NCI-H2196 (cell line): ENCODE results near the gene LIG1.
"Not testable (repeated sequence)": the region's sequence is repeated elsewhere in the genome, so short reads cannot be mapped to it uniquely, and the experiment has no call there.

Experiments
- DNase-seq: peaks from one replicate; lab custom pipeline; 2025; ENCODE audit not compliant: unreplicated experiment; lab: John Stamatoyannopoulos, UW

The LIG1 gene

DNA sequence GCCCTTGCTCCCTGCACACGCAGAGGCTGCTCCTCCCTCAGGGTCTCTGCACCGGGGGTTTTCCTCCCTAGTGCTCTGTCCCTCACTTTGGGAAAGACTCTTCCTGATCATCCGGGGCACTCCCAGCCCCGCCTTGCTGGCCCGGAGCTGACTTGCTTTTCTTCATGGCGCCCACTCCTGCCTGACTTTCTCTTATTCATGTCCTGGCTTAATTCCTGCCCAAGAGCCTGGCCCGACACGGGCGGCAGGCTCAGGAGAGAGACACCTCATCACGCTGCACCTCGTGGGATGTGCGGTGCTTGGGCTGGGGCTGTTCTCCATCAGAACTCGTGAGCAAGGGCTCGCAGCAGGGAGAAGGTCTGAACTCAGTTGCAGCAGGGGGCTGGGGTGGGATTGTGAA lies 47.7 kb downstream of the LIG1 start:
- no peak for DNase-seq

DNA sequence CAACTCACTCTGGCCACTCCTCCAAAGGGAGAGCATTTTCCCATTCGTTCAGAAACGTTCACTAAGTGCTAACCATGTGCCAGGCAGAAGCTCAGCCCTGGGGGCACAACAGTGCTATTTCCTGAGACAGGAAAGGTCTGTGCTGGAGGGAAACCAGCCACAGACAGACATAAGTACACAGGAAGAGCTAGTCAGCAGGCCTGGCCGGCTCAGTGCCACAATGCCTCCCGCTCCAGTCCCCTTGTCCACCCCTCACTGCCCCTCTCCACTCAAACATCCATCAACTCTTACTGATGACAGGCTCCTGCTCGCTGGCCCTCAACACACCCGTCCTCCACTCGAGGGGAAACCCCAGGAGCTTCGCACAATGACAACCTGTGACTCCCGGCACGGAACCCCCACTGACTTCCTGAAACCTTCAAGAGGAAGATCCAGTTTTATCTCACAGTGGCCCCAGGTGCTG lies 48.2 kb downstream of the LIG1 start:
- DNase-seq = no peak

DNA sequence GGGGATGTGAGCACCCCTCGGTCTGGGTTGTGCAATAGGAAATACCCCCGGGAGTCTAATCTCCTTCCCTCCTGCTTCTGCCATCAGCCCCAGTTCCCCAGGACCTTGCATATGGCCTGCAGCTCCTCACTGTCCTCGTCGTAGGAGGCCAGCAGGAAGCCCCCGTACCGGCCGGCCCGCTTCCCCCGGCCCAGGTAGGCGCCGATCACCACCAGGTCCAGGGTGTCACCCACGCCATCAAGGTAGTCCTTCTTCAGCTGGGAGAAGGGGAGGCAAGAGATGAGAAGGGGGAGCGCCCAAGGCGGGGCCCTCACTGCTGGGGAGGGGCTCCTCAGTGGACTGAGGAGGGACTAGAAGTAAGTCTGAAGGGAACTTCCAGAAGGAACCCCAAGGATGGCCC lies 49.1 kb downstream of the LIG1 start:
- no peak for DNase-seq

DNA sequence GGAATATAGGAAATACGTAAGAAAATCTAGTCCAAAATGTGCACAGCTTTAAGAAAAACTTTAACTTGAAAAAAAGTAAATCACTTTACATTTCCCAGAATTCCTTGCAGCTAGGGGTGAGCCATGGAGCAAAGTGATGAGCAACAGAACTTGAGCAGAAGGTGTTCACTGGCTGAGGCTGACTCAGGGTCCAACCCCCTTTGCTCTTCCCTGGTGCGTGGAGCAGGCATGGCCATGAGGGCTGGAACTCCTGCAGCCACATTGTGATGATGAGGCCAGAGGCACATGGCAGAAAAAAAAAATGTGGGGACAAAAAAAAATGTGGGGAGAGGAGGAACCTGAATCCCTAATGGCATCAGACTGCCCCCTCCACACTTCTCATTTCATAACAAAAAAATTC lies 49.6 kb downstream of the LIG1 start:
- DNase-seq = no peak

DNA sequence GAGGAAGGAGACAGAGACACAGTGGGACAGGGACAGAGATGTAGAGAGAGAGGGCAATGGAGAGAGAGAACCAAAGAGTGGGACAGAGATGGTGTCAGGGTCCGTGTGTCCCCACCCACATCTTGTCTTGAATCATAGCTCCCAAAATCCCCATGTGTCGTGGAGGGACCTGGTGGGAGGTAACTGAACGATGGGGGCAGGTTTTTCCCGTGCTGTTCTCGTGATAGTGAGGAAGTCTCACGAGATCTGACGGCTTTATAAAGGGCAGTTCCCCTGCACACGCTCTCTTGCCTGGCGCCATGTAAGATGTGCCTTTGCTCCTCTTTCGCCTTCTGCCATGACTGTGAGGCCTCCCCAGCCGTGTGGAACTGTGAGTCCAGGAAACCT lies 52.0 kb downstream of the LIG1 start:
- no peak for DNase-seq

DNA sequence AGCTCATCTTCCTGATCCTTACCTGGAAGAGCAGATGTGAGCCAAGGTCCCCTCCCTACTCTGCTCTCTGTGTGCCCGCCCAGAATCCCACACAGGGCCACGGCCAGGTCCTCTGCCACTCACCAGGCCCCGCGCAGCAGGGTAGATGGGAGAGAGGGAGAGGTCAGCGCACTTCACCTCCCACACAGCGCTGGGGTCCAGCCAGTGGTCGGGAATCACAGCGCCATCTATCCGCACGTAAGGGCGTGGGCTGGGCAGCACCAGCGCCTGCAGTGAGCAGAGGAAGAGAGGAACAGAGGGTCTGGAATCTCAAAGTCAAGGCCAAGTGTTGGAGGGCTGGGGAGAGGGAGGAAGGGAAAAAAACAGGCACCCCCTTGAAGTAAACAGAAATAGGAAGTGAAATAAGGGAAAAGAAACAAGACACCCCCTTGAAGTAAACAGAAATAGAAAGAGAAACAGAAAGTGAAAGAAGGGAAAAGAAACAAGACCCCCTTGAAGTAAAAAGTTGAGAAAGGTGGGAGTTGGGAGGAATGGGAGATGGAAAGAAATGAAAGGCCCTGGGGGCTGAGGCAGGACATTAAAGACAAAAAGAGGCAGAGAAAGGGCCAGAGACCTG lies 52.5 kb downstream of the LIG1 start:
- no peak for DNase-seq

DNA sequence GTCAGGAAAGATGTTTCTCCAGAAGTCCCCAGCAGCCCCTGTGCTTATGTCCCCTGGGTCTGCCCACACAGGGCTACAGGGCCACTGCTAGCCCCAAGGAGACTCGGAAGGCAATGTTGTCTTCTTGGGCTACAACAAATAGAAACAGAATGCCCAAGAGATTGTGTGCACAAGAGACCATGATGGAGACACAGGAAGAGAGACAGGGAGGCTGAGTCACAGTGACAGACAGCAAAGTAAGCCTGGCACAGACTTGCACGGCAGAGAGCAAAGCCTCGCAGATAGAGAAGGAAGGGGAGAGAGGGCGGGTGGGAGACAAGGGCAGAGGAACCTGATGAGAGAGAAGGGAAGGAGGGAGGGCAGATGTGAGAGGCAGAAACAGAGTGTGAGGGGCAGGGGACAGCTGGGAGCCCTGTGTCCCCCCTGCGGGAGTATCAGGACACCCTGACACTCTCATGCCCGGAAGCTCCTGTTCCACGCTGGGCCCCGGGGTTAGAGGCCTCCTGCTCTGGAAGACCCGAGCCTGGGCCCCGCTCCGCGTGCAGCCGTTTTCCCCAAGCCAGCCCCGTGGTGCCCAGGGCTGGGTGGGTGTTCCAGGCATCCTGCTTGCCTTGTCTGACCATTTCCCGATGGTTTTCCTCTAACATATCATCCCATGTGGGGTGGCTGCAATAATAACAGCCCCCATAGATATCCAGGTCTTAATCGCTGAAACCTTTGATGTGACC lies 56.8 kb downstream of the LIG1 start:
- no peak for DNase-seq

DNA sequence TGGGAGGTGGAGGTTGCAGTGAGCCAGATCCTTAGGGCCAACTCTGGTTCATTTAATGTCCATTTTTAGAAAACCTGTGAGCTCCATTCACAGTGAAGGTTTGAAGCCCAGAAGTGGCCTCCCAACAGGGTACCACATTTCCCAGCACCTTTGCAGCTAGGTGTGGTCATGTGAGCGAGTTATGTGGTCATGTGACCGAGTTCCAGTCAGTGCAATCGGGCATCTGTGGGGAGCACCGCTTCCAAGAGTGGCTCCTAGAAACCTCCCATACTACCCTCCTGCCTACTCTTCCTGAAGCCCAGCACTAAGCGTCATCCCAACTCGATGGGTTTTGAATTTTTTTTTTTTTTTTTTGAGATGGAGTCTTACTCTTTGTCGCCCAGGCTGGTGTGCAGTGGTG lies 58.9 kb downstream of the LIG1 start:
- DNase-seq = no peak

DNA sequence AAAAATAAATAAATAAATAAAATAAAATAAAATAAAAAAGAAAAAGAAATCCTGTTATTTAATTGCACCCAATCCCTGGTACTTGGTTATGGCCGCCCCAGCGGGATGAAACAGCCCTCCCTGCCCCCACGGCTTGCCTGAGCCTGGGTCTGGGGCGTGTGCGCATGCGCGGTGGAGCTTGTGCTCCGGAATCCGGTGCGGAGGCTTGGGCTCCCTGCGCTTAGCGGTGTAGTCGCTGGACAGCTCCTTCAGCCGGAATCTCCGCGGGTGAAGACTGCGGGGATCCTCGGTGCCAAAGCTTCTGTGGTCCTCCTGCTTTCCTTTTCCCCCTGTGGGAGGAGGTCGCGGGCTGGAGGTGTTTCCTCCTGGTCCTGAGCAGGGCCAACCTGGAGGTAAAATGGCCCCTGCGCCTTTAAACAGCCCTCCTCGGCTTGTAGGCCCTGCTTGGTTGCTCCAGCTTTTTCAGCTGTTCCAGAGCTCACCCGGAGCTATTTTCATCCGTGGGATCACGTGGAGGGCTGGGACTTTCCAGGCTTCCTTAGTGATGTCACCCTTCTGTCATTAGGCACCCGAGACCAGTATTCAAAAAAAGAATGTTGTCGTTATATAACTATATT lies 59.7 kb downstream of the LIG1 start, which contains the start of gene PLA2G4C:
PLA2G4C (minus strand) TSS at position 468 of the 617 bp plus-strand sequence. CDS start 4,288 bp downstream, outside the sequence.
- peak; percentile 96 for DNase-seq

DNA sequence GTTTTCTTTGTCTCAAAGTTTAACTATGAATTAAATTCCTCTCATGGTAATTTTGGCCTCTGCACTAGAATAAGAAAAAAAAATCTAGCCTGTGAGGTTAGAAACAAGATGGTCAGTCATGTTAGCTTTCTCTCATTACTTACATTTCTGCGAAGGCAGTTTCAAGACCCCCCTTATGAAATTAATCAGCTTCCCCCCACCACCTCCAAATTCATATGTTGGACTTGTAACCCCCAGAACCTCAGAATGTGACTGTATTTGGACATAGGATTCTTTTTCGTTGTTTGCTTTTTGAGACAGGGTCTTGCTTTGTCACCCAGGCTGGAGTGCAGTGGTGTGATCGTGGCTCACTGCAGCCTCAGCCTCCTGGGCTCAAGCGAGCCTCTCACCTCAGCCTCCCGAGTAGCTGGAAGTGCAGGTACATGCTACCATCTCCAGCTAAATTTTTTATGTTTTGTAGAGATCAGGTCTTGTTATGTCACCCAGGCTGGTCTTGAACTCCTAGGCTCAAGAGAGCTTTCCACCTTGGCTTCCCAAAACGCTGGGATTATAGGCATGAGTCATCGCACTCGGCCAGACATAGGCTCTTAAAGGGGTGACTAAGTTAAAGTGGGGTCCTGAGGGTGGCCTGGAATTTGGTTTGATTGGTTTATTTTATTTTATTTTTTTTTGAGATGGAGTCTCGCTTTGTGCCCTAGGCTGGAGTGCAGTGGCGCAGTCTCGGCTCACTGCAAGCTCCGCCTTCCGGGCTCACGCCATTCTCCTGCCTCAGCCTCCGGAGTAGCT lies 61.0 kb downstream of the LIG1 start:
- no peak for DNase-seq

DNA sequence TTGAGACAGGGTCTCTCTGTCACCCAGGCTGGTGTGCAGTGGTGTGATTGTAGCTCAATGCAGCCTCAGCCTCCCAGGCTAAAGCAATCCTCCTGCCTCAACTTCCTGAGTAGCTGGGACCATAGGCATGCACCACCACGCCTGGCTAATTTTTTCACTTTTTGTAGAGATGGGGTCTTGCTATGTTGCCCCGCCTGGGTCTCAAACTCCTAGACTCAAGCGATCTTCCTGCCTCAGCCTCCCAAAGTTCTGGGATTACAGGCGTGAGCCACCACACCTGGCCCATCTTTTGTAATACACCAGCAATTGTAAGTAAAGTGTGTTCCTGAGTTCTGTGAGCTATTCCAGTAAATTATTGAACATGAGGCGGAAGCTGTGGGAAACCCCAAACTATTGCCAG lies 66.2 kb downstream of the LIG1 start:
- DNase-seq = no peak

DNA sequence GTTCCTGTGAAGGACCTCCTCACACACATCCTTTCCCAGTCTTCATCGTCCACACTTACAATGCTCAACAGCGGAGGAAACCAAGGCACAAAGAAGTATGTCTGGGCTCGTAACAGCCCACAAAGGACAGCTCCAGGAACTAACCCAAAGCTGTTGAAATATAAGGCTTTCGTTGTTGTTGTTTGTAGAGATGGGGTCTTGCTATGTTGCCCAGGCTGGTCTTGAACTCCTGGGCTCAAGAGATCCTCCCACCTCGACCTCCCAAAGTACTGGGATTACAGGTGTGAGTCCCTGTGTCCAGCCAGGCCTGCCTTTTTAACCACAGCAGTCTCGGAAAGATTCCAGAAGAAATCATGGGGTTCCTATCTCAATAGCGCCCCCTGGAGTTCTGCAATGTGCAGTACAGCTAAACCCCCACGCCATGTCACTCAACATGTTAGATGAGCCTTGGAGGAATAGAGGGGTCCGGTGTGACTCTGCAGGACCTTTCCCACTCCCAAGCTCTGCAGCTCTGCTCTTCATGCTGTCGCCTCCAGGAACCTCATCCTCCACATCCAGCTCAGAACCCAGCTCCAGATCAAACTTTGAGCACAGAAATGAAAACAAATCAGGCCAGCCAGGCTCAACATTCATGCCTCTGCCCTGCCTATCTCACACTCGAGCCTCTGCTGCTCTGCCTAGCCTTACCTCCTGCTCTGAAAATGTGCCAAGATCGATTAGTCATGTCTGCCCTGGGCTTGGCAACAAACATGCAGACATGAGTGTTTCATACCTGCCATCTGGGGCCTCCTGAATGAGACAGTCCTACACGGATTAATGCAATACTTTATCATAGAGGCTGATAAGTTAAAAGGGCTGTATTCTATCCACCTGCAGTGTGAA lies 67.0 kb downstream of the LIG1 start:
- peak; percentile 32 for DNase-seq

DNA sequence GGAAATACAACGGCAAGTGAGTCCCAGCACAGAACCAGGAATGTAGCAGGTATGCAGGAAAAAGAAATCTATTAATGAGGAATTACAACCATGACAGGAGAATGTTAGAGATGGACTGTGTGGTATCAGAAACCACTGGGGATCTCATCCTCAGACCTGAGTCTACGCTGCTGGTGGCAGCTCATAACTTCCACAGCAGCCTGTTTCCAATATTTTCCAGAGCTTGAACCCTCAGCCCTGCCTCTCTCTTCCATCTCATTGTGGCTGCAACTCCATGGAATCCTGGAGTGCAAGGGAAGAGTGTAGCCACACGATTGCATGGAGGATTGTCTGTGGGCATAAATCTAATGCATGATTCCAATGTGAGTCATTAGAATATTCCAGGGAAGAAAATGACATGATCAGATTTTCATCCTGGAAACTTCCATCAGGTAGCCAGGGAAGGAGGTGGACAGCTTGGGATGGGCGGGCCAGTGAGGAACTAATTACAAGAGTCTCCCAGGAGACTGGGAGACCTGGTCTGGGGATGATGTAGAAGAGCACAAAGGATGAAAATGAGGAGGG lies 74.5 kb downstream of the LIG1 start:
- DNase-seq = no peak

DNA sequence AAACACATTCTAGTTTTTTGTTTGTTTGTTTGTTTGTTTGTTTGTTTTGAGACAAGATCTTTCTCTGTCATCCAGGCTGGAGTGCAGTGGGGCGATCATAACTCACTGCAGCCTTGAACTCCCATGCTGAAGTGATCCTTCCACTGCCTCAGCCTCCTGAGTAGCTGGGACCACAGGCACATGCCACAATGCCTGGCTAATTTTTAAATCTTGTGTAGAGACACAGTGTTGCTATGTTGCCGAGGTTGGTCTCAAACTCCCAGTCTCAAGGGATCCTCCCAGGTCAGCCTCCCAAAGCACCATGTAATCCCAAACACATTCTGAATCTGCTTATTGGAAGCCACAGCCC lies 75.3 kb downstream of the LIG1 start:
- no peak for DNase-seq

DNA sequence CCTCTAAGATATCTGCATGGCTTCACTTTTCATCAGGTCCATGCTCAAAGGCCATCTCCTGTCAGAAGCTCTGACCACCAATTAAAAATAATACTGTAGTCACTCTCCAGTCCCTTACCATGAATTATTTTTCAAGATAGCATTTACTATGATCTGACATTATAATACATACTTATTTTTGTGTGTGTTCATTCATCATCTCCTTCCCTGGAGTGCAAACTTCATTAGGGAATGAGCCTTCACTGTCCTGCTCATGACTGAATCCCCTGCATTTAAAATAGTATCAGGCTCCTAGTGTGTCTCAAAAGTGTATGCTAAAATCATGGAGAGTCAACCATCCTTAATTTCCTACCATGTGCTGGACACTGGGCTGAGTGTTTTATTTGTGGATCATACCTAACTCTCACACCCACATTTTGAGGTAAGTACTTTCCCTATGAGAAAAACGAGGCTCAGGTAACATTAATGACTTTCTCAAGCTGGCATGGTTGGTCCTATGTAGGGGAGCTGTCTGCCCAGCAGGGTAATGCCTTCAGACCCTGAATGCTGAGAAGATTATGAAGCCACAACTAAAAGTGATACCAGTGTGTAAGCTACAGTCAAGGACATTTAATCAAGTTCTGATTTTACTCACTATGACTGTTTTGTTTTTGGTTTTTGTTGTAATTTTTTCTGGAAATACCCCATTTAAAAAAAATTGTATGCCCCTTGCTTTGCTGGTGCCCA lies 75.9 kb downstream of the LIG1 start:
- DNase-seq = no peak

DNA sequence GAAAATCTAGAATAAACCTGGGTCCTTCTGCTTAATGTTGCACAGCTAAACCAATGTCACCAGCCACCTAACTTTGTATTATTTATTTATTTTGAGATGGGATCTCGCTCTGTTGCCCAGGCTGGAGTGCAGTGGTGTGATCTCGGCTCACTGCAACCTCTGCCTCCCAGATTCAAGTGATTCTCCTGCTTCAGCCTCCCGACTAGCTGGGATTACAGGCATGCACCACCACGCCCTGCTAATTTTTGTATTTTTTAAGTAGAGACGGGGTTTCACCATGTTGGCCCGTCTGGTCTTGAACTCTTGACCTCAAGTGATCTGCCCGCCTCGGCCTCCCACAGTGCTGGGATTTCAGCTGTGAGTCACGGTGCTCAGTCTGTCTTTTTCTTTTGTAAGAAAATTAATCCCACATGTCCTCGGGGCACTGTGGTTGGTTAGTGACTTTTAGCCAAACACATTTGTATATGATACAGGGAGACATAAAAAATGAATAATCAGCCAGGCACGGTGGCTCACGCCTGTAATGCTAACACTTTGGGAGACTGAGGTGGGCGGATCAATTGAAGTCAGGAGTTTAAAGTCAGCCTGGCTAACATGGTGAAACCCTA lies 78.9 kb downstream of the LIG1 start:
- not testable (repeated sequence) for DNase-seq

DNA sequence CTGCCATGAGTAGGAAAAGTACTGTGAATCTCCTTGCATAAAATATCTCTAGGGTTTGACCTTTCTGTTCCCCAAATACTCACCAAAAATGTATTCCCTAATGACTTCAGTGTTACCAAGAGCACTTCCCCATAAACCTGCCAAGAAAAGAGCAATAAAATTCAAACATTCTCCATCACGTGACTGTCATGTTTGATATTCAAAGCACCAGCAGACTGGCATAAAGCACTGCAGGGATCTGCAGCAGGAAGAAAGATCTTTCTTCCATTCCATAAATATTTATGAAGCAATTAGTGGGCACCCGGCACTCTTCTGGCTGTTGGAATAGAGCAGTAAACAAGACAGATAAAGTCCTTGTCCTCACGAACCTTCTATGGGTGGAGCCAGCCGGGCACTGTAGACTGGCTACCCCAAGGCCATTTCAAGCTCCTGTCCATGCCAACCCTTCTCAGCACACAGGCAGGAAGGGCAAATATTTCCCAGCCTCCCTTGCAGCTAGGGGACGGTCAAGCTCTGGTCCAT lies 79.8 kb downstream of the LIG1 start:
- DNase-seq = peak; percentile 46

DNA sequence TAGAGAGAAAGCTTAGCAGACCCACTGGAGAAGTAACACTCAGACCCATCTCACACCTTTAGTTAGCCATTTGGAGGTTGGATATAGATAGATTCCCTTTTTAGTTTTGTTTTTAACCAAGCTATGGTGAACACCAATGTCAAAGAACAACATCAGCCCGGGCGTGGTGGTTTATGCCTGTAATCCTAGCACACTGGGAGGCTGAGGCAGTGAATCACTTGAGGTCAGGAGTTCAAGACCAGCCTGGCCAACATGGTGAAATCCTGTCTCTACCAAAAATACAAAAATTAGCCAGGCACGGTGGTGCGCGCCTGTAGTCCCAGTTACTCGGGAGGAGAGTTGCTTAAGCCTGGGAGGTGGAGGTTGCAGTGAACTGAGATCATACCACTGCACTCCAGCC lies 81.2 kb downstream of the LIG1 start:
- not testable (repeated sequence) for DNase-seq
